SJCRH30 (cell line): Measurements from ENCODE around the gene PTPRH. TPM values are rescaled to one million over a fixed set of nuclear protein-coding genes. Genes with fewer than 3 reads are reported as not detected.

ENCODE experiments used
- DNase-seq, 2 experiments: peaks; one replicate each; pipeline ENCODE4 v3.0.0-alpha.2; 2015 to 2020
- H3K27ac ChIP-seq: fragments of 250-450 bp; sonication (Bioruptor Pico); 2 replicates; pipeline ENCODE4 v1.5.1; 2020; ENCODE audit warnings: mild to moderate bottlenecking, moderate library complexity
- H3K27me3 ChIP-seq: fragments of 250-450 bp; sonication (Bioruptor Pico); 2 replicates; pipeline ENCODE4 v1.5.1; 2020; ENCODE audit warnings: mild to moderate bottlenecking, moderate library complexity
- H3K36me3 ChIP-seq: fragments of 250-450 bp; sonication (Bioruptor Pico); 2 replicates; pipeline ENCODE4 v1.5.1; 2020; ENCODE audit warnings: mild to moderate bottlenecking, moderate library complexity
- H3K4me1 ChIP-seq: fragments of 250-450 bp; sonication (Bioruptor Pico); 2 replicates; pipeline ENCODE4 v1.5.1; 2020; ENCODE audit warnings: mild to moderate bottlenecking, moderate library complexity
- H3K4me3 ChIP-seq: fragments of 250-450 bp; sonication (Bioruptor Pico); 2 replicates; pipeline ENCODE4 v1.5.1; 2020; ENCODE audit warnings: mild to moderate bottlenecking, moderate library complexity
- H3K9me3 ChIP-seq: fragments of 250-450 bp; sonication (Bioruptor Pico); replicated peaks from 2 replicates; pipeline ENCODE4 v1.5.1; 2020; ENCODE audit warnings: mild to moderate bottlenecking, moderate library complexity
- total RNA-seq: library from RNA; depleted of rRNA; stranded (reverse); fragments of >200 nt; shearing (Covaris generic); gene quantifications from 2 replicates; pipeline ENCODE4 v1.2.3, GENCODE V29; 2014; rRNA removed

The PTPRH gene, protein sequence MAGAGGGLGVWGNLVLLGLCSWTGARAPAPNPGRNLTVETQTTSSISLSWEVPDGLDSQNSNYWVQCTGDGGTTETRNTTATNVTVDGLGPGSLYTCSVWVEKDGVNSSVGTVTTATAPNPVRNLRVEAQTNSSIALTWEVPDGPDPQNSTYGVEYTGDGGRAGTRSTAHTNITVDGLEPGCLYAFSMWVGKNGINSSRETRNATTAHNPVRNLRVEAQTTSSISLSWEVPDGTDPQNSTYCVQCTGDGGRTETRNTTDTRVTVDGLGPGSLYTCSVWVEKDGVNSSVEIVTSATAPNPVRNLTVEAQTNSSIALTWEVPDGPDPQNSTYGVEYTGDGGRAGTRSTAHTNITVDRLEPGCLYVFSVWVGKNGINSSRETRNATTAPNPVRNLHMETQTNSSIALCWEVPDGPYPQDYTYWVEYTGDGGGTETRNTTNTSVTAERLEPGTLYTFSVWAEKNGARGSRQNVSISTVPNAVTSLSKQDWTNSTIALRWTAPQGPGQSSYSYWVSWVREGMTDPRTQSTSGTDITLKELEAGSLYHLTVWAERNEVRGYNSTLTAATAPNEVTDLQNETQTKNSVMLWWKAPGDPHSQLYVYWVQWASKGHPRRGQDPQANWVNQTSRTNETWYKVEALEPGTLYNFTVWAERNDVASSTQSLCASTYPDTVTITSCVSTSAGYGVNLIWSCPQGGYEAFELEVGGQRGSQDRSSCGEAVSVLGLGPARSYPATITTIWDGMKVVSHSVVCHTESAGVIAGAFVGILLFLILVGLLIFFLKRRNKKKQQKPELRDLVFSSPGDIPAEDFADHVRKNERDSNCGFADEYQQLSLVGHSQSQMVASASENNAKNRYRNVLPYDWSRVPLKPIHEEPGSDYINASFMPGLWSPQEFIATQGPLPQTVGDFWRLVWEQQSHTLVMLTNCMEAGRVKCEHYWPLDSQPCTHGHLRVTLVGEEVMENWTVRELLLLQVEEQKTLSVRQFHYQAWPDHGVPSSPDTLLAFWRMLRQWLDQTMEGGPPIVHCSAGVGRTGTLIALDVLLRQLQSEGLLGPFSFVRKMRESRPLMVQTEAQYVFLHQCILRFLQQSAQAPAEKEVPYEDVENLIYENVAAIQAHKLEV
- 0.94 and 1.4 TPM in 2 replicates for total RNA-seq

DNA sequence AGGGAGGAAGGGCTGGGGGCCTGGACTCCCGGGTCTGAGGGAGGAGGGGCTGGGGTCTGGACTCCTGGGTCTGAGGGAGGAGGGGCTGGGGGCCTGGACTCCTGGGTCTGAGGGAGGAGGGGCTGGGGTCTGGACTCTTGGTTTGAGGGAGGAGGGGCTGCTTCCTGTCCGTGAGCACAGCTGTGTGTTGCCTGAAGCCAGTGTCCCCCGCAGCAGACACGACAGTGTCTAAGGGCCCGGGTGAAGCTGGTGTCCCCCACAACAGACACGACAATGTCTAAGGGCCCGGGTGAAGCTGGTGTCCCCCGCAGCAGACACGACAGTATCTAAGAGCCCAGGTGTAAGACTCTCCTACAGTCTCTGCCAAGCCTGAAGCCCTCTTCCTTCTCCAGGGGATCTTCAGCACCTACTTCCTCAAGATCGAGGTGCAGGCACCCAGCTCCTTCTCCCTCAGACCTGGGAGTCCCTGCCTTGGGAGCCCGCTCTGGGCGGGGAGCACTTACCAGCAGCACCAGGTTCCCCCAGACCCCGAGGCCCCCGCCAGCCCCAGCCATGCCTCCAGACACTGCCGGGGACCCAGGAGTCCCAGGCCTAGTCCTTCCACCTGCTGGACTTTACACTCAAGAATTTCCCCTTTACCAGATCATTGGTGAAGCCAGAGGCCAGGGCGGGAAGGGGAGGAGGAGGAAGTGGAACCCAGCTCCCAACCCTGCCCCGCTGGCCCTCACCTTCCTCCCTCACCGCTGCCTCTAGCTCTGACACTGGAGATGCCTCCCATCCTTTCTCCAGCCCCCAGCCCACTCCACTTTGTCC lies at the start of gene PTPRH:
Gene PTPRH (minus strand): TSS at position 622 of the 813 bp plus-strand sequence. CDS start 68 bp downstream, at position 554.
- Histone ChIP-seq H3K27ac (no peak within 1 kb of the TSS), H3K27me3 (no peaks in the 10 kb centered on the region), H3K4me3 (no peak within 1 kb of the TSS), H3K9me3 (peaks cover 5% of the 10 kb centered on the region; the same call in 1 of the 2 replicates), H3K36me3 (no peaks in the 10 kb centered on the region), H3K4me1 (peaks cover 12% of the 10 kb centered on the region)
- no peak for DNase-seq

- DNase-seq, result no peak
- no peaks in the 10 kb centered on the region for H3K27me3 ChIP-seq
- H3K27ac ChIP-seq, result peak overlapping the region; percentile 63
- no peaks in the 10 kb centered on the region for H3K9me3 ChIP-seq
- H3K4me1 ChIP-seq, result peaks cover 5% of the 10 kb centered on the region; the same call in 1 of the 2 replicates
- no peaks in the 10 kb centered on the region for H3K36me3 ChIP-seq
- H3K4me3 ChIP-seq, result peak overlapping the region; percentile 95
Observed at GRCh38 chr19:55258476-55258827, 49.2 kb upstream of the PTPRH start.

DNA sequence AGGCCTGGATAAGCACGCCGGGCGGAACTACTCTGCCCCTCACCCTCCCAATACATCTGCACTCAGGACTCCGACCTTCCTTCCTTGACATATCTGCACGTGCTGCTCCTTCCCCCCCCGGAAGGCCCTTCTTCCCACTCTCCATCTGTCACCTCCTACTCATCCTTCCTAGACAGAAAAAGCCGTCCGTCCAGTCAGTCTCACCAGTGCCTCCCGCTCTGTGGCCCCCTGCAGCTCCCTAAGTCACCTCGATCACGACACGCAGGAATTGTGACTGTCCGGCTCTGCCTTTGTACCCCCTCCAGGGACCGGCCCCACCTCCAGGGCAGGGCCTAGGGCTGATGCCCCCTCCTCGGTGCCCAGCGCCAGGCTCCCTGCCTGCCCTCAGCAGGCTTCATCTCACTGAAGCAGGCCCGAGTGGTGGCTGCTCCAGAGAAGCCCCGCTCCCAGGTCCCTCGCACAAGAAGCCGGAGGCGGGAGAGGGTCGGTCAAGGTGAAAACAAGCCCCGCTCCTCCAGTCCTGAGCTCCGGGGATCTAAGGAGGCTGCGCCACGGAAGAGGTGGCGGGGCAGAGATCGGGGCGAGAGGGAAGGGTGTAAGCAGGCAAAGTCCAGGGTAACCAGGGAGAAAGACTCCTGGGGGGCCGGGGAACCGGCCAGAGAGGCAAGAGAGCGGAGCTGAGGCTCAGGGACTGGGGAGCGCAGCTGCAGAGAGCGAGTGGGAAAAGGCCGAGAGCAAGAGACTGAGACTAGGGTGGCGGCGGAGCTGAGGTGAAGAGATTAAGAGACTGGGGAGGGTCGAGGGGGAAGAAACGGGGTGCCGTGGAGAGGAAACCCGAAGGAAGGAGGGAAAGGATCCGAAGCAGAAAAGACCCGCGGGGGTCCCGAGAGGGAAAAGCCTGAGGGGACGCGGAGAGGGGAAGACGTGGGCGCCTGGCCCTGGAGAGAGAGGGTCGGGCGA lies 48.4 kb upstream of the PTPRH start:
- peak overlapping the region; percentile 95 for H3K4me3 ChIP-seq
- peaks cover 5% of the 10 kb centered on the region; the same call in 1 of the 2 replicates for H3K4me1 ChIP-seq
- no peaks in the 10 kb centered on the region for H3K36me3 ChIP-seq
- no peaks in the 10 kb centered on the region for H3K27me3 ChIP-seq
- peak in 1 of 2 experiments; percentile 33 for DNase-seq
- H3K27ac ChIP-seq, result no peak overlapping the region
- no peaks in the 10 kb centered on the region for H3K9me3 ChIP-seq

- H3K27me3 ChIP-seq, result no peaks in the 10 kb centered on the region
- no peaks in the 10 kb centered on the region for H3K9me3 ChIP-seq
- H3K36me3 ChIP-seq, result no peaks in the 10 kb centered on the region
- peaks cover 5% of the 10 kb centered on the region; the same call in 1 of the 2 replicates for H3K4me1 ChIP-seq
- peak overlapping the region; percentile 95 for H3K4me3 ChIP-seq
- no peak overlapping the region for H3K27ac ChIP-seq
- DNase-seq, result no peak
Observed at GRCh38 chr19:55256562-55257460, 47.5 kb upstream of the PTPRH start.

DNA sequence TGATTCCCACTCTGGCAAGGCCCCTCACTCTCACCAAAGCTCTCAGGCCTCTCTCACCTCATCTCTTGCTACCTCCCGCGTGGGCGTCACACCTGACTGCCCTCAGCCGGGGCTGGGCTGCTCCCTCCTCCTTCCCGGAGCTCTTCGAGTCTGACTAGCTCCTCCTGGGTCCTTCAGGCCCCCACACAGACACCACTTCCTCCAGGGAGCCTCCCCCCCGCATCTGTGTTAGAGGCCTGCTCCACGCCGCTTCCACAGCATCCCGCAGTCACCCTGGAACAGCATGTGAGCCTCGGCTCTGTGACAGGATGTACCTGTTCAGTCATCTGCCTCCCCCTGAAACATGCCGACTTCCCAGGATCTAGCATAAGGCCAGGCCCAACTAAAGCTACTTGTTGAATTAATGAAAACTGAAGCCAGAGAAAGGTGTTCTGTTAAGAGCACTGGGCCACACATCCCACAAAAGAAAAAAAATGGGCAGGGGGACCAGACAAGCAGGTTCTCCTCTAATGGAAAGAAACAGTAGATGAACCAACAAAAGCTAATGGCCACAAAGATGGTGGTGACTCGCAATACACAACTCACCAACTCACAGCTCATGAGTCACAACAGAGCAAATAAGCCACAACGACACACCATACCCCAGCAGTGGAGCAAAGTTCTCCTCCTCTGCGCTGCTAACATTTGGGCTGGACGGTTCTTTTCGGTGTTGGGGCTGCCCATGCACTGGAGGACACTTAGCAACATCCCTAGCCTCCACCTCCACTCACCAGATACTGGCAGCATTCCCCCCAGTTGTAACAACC lies 46.5 kb upstream of the PTPRH start:
- Histone ChIP-seq H3K27ac (no peak overlapping the region), H3K4me3 (no peak overlapping the region)

GRCh38 chr19:55254625-55254977 lies 45.3 kb upstream of the PTPRH start:
- Histone ChIP-seq H3K4me3 (no peak overlapping the region), H3K9me3 (no peaks in the 10 kb centered on the region), H3K4me1 (peaks cover 5% of the 10 kb centered on the region; the same call in 1 of the 2 replicates), H3K27ac (no peak overlapping the region), H3K36me3 (peaks cover 3% of the 10 kb centered on the region; the same call in 1 of the 2 replicates), H3K27me3 (no peaks in the 10 kb centered on the region)
- DNase-seq, result no peak

More for the DNA sequence above, 46.5 kb upstream of the PTPRH start:
- no peaks in the 10 kb centered on the region for H3K9me3 ChIP-seq
- no peaks in the 10 kb centered on the region for H3K36me3 ChIP-seq
- H3K4me1 ChIP-seq, result peaks cover 5% of the 10 kb centered on the region; the same call in 1 of the 2 replicates
- DNase-seq, result no peak
- no peaks in the 10 kb centered on the region for H3K27me3 ChIP-seq

DNA sequence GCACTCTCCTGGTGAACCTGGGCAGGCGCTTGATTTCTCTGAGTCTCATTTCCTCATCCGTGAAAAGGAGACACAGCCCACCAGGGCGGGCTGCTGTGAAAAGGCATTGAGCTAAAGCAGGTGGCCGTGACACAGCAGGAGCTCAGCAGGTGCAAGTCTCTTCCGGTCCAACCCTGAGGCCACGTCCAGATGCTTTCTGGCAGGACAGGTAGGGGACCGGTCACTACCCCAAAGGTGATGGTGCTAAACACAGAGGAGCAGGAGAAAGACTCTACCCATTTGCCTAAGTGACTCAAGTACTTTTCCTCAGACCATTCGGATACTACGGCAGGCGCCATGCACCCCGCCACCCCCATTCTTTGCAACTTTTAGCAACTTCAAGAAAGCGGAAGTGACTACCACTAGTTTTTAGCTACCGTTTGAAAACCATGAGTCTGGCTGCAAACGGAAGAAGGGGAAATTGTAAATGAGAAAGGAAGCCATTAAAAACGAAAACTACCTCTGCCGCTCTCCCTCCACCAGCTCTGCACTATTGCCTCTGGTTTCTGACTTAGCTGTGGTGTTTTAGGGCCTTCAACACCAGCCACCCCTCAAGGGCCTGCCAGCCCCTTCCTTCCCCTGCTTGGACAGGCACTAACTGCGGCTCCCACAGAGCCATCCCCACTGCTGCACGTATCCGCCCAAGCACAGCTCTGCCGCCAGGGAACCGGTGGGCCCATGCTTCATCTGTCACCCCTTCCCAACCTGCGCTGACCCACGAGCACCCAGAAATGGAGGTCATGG lies 44.7 kb upstream of the PTPRH start:
- Histone ChIP-seq H3K4me1 (peaks cover 5% of the 10 kb centered on the region; the same call in 1 of the 2 replicates), H3K36me3 (peaks cover 3% of the 10 kb centered on the region; the same call in 1 of the 2 replicates), H3K27ac (no peak overlapping the region), H3K4me3 (no peak overlapping the region), H3K27me3 (no peaks in the 10 kb centered on the region), H3K9me3 (no peaks in the 10 kb centered on the region)
- no peak for DNase-seq

DNA sequence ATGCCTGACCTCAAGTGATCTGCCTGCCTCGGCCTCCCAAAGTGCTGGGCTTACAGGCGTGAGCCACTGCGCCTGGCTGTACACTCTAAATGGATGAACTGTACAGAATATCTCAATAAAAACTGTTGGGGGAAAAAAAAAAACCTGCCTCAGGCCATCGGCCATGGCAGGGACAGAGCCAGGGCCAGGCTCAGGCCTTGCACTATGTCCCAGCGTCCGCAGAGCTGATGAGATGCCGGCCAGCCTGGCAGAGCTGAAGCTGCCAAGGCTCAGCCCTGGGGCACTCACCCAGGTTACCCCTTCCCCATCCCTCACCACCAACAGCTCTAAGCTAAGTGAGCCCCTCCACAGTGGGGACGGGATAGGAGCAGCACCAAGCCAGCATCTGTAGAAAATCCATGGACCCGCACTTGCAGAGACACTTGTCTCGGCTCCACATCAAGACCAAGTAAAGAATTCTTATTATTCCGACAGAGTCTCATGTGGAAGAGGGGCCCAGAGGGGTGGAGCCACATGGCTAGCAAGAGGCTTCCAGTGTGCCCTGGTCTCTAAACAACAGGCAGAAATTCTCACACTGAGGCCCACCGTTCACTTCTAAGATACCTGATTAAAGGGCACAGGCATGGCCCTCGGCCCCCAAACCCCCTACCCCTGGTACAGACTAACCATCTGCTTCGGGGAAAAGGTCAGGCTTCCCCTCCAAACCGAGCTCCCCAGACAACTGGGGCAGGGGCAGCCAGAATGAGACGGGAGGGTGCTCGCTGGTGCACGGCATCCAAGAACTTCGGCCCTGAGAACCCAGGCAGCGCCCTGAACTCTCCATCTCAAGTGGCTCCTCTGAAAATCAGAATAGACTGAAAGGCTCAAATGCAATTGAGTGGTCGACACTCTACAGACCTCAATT lies 43.7 kb upstream of the PTPRH start:
- Histone ChIP-seq H3K27me3 (no peaks in the 10 kb centered on the region), H3K9me3 (no peaks in the 10 kb centered on the region), H3K4me3 (no peak overlapping the region), H3K36me3 (peaks cover 3% of the 10 kb centered on the region; the same call in 1 of the 2 replicates), H3K4me1 (peaks cover 5% of the 10 kb centered on the region; the same call in 1 of the 2 replicates), H3K27ac (no peak overlapping the region)
- no peak for DNase-seq

- H3K9me3 ChIP-seq, result no peaks in the 10 kb centered on the region
- no peaks in the 10 kb centered on the region for H3K27me3 ChIP-seq
- H3K4me1 ChIP-seq, result no peaks in the 10 kb centered on the region
- no peak overlapping the region for H3K4me3 ChIP-seq
- H3K36me3 ChIP-seq, result peaks cover 3% of the 10 kb centered on the region; the same call in 1 of the 2 replicates
- no peak overlapping the region for H3K27ac ChIP-seq
- no peak for DNase-seq
Observed at GRCh38 chr19:55251341-55252081, 42.2 kb upstream of the PTPRH start.
